Glomerular visceral epithelial cell (primary cell): Measurements from ENCODE around the gene MPV17.
"Not testable (repeated sequence)": the region's sequence is repeated elsewhere in the genome, so short reads cannot be mapped to it uniquely, and the experiment has no call there.

Source experiments
- DNase-seq: peaks from one replicate; pipeline ENCODE4 v3.0.0-alpha.2; 2016; ENCODE audit errors: extremely low spot score

Gene MPV17

DNA sequence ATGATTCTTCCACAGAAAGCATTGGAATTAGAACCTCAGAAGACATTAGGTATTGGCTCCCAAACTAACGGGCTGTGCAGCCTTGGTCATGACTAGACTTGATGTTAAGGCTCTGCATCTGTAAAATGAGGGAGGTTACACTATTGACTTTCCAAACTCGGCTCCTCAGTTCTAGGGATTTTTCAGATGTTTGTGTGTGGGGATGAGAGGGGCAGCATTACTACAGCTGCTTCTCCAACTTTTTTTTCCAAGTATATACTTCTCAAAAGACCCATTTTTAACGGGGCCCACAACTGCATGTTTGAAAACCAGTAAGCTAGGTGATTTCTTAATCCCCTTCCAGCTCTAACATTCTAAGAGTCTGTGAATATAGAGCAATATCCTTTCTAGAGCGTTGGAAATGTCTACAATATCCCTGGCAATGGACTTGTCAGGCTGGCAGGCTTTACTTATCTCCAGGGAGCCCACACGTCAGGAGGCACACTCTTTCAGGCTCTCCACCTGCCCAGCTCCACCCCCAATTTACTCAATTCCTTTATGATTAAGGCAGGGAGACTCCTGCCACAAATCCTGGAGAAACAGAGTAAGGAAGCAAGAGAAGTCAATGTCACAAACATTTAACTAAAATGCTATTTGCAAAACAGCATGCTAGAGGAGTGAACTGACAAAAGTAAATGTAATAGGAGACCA lies 844 bp upstream of the MPV17 start:
- peak; percentile 8 for DNase-seq

DNA sequence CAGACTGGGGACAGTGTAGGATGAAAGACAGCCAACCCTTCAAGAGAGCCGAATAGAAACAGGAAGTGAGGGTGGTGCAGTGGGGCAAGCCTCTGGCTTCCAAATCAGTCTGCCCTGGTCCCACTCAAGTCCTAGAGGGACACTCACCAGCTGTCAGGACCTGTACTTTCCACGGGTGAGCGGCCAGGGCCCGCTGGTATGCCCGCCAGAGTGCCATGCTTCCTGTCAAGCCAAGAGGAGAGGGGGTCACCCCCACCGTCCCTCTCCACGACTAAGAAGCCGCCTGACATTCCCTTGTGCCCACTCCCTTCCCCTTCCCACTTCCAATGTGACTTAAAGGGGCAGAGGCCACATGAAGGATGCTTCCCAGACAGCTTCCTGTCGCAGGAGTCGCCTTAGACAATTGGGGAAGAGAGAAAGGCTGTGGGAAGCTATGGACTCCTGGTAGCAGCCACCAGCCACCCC lies 564 bp downstream of the MPV17 start:
- peak; percentile 28 for DNase-seq

DNA sequence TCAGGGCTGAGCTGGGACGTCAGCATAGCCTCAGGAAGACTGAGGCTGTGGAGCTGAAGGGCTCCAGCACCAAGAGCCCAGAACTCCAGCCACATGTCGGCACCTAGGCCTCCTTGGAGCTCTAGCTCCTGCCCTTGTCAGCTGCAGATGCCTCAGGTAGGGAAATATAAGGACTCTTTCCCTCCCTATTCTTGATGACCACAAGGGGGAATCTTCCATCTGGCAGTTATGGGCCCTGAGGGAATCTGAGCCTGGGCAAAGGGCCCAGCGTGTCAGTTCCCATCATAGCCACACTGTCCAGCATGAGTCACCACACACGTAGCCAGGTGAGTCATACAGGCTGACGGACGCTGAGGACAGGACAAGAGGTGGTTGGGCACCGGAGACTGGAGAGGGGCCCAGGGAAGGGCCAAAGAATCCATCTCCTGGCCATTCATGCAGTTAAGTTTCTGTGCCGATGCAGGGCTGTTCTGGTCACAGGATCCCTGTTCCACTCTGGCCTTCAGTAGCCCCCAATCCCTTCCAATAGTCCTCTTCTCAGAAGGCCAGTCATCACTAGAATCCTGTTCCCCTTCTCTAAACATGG lies 1.8 kb downstream of the MPV17 start:
- peak; percentile 98 for DNase-seq

DNA sequence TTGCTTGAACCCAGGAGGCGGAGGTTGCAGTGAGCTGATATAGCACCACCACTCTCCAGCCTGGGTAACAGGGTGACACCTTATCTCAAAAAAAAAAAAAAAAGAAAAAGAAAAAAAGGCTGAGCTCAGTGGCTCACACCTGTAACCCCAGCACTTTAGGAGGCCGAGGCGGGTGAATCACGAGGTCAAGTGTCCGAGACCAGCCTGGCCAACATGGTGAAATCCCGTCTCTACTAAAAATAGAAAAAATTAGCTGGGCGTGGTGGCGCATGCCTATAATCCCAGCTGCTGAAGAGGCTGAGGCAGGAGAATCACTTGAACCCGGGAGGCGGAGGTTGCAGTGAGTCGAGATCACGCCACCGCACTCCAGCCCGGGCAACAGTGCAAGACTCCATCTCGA lies 3.1 kb downstream of the MPV17 start:
- DNase-seq = not testable (repeated sequence)

DNA sequence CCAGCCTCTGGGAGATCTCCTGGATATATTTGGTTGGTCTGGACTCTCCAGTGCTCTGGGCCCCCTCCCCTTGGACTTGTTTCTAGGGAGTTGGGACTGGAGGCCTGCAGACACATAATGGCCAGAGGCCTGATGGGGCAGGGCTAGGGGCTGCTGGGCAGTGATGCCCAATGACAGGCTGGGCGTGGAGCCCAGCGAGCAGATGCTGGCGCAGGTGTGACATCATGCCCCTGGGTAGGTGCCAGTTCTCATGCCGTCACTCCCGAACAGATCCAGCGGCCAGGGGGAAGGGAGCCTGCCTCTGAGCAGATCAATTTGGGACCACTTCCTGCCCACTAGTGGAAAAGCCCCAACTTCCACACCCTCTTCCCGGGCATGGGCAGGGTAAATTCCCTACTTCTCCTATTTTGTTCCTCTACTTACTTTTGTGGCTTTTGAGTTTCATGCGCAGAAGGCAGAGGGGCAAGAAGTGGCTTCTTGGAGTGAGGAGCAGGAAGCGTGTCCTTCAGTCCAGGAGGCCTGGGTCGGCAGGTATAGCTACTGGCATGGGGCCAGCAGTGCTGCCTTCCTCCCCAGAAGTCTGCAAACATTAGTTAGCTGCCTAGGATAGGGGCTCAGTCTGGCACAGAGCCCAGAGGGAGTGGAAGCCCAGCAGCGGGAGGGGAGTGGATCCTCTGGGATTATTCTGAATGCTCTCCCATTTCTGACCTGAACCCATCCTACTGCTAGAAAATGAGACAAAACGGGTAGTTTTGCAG lies 6.1 kb downstream of the MPV17 start:
- no peak for DNase-seq

DNA sequence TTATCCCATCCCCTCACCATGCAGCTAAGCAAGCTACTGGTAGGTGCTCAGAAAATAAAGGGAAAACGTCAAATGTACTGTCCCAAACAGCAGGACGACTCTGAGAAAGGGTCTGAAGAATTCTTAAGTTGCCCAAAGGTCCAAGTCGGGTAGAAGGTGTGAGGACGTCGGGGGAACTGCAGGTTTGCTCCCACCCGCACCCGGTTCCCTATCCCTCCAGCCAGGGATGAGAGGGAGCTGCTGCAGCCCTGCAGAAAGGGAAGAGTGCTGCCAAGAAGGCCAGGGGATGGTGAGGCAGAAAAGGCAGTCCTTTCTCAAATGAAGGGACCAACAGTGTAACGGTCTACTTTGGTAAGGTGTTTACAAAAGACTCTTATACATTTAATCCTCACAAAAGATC lies 7.8 kb downstream of the MPV17 start:
- no peak for DNase-seq

DNA sequence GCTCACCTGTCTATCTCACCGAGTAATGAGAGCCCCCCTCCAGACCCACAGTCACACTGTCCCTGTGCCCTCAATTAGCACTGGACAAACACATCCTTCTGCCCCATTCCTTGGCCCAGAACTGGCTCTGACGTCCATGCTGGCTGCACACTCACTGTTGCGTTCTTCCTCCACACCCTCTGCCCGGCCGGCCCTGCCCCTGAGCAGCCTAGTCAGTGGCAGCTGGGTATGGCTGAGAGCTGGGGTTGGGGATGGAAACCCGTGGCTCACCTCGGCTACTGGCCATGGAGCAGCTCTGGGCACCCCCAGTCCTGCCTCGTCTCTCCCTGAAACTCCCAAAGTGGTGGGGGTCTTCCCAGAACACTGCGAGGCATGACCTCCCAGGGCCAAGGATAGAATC lies 8.2 kb downstream of the MPV17 start:
- DNase-seq = no peak

DNA sequence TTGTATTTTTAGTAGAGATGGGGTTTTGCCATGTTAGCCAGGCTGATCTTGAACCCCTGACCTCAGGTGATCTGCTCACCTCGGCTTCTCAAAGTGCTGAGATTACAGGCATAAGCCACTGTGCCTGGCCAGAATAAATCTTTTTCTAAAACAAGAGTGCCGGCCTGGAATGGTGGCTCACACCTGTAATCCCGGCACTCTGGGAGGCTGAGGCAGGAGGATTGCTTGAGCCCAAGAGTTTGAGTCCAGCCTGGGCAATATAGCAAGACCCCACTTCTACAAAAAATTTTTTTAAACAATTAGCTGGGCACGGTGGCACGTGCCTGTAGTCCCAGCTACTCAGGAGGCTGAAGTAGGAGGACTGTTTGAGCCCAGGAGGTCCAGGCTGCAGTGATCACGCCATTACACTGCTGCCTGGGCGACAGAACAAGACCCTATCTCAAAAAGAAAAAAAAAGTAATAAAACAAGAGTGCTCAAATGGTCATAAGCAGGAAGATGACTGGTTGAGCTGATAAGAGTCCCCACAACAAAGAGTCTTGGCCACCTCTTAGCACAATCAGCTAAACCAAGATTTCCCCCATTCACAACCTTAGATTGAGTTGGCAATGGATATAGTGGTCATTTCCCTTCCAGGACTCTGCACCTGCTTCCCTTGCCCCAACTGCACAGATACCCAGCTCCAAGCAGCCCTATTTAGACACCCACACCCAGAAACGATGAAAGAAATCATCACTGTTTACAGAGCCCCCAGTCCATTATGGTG lies 8.8 kb downstream of the MPV17 start:
- DNase-seq = no peak

DNA sequence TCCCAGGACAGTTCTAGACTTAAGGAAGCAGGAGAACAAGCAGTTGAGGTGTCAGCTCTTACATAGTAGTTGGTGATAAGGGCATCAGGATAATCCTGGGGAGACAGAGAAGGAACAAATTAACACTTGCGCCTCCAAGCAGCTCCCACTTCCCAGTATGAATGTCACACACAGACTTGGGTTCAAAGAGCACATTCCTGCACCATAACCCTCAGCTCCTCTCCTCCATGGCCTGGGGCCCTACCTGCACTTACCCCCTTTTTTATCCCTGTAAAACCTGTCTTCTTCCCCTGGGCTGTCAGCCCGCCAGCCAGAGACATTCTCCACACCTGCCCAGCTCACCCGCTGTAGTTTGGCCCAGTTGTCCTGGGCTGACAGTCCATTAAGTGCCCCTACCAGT lies 10.7 kb downstream of the MPV17 start:
- DNase-seq = no peak

DNA sequence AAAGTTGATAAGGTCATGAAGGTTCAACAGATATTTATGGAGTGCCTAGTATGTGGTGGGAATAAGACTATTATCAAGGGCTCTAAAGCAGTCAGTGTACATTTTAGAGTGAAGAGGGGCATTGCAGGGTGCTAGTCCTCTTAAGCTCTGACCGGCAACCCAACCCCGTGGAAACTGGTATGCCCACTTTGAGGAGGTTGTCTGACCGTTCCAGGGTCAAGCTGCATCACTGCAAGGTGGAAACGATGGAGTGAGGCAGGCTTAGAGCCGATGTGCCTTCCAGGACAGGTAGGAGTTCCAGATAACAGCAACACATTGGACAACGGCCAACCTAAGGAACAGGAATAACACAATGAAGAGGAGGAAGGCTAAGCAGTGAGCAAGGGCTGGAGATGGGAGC lies 13.2 kb downstream of the MPV17 start:
- no peak for DNase-seq

DNA sequence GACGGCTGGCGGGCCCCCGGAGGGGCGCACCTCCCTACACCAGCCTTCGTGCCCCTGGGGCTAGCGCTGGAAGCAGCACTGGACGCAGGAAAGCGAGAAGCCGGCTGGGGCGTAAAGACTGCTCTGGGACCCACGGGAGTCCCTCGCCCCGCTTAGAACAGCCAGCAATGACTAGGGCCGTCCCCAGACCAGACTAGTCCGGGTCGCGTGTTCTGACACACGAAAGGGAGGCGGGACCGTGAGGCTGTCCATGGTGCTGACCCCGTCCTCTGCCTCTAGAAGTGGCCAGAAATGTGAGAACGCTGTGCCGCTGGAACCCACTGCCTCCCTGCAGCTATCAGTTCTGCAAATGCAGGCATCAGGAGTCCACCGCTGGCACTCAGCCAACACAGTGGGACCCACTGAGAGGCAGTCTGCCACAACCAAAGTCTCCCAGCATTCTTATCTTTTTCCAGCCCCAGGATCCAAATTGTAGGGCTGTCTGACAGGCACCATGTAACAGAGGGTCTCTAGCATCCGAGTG lies 14.5 kb downstream of the MPV17 start, which contains the start of gene UCN:
Gene UCN (minus strand): TSS at position 87 of the 523 bp plus-strand sequence. CDS start 550 bp downstream, outside the sequence.
- no peak for DNase-seq

DNA sequence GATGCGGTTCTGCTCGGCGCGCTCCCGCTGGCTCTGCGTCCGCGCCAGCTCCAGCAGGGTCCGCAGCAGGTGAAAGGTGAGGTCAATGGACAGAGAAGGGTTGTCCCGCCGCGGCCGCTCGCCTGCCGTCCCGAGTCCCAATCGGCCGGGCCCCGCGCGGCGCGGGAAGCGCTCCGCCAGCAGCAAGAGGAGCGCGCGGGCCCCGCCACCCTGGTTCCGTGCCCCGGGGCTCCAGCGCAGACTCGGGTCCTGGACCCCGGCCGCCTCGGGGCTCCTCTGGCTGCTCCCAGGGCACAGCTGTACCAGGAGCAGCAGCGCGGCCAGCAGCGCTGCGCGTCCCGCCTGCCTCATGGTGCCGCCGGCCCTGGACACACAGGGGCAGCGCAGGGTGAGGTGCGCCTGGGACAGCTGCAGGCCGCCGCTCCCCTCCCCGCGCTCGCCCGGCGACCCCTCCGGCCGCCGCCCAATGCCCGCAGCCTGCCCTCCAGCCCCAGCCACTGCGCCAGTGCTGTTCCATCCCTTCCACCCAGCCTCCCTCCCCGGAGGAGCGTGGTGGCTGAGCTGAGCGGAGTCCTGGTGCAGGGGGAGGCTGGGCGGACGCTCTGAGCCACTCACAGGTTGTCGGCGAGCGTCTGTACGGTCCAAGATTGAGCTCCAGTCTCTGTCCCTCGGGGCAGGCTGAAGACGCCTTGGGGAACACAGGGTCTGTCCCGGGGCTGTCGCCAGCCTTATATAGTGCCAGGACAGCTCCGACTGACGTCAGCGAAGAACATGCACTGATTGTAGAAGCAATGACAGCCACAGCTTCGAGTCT lies 15.1 kb downstream of the MPV17 start:
- no peak for DNase-seq

DNA sequence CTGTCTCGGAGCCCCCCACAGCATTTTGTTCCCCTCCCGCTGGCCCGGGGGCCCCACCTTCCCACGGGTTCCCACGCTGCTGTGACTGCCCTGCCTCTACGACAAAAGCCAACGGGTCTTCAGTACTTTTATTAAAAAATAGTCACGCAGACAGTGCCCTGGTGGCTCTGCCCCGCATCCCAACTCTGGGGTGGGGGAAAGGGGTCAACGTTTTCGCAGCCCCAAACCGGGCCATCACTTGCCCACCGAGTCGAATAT lies 15.7 kb downstream of the MPV17 start:
- no peak for DNase-seq

DNA sequence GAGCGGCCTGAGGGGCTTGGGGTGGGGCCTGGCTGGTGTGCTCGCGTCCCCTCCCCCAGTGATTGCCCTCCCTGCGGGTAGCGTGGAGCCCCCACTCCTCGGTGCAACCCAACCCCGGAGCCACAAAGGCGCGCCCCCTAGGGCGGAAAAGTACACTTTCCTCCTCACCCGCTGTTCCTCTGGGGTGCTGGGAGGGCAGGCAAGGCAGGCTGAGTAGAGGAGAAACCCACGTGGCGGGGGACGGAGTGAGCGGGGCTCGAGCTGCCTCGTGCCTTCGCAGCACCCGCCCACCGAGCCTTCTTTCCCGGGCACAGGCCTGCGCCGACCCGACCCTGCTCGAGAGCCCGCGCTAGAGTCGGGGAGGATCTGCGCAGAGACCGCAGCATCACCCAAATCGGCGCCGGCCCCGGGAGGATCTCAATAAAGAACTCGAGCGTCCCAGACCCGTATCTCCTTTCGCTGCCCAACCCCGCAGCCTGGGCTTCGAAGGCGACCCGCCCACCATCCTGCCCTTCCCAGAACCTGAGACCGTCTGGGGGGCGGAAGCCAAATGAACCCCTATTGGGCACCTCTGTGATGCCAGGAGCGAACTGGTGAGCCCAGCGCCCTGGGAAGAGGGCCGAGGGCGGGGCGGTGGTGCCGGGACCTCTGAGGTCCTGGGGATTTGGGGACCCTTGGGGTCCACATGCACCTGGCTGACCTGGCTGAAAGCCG lies 16.2 kb downstream of the MPV17 start:
- no peak for DNase-seq

DNA sequence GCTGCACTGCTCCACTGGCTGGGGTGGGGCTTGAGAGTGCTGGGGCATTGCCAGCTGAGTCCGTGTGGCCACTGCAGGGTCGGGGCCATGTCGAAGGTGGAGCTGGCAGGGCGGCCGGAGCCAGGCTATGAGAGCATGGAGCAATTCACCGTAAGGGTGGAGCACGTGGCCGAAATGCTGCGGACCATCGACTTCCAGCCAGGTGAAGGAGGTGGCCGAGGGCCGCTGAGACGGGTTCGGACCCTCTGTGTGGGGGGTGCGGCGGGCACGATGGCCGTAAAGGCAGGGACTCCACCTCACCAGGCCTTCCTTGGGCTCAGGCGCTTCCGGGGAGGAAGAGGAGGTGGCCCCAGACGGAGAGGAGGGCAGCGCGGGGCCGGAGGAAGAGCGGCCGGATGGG lies 16.8 kb downstream of the MPV17 start:
- no peak for DNase-seq

DNA sequence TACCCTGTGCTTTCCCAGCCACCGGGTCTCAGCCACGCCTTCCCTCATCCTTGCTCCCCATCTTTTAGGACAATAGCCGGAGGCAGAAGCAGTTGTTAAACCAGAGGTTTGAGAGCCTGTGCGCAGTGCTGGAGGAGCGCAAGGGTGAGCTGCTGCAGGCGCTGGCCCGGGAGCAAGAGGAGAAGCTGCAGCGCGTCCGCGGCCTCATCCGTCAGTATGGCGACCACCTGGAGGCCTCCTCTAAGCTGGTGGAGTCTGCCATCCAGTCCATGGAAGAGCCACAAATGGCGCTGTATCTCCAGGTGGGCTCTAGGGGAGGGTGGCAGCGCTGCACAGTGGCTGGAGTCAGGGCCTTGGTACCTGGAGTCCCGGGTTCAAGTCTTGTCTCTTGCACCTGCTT lies 17.4 kb downstream of the MPV17 start:
- DNase-seq = no peak

DNA sequence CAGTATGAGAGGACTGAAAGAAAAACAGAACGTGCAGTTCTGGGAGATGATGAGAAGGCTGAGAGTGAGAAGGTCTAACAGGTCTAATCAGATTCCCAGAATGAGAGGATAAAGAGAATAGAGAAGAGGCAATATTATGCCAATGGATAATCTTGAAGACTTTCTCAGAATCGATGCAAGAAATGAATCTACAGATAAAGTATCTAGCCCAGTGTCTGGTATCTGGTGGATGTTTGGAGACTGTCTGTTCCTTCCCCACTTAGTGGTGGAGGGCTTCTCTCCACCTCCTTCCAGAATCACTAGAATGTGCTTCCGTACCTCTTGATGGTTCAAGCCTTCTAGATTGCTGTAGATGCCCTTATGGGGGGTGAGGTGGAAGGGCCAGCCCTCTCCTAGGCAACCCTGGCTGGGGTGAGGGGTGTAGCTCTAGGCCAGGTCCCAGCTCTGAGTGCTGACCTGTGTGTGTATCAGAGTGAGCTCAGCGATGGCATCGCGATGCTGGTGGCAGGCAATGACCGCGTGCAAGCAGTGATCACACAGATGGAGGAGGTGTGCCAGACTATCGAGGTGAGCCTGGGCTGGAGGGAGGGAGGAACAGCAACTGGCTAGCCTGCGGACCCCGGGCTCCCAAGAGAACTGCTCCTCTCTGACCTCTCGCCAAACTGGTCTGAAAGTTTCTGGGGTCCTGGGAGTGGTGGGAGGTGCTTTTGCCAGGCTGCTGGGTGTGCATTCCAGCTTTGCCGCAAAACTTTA lies 18.2 kb downstream of the MPV17 start:
- DNase-seq = no peak

DNA sequence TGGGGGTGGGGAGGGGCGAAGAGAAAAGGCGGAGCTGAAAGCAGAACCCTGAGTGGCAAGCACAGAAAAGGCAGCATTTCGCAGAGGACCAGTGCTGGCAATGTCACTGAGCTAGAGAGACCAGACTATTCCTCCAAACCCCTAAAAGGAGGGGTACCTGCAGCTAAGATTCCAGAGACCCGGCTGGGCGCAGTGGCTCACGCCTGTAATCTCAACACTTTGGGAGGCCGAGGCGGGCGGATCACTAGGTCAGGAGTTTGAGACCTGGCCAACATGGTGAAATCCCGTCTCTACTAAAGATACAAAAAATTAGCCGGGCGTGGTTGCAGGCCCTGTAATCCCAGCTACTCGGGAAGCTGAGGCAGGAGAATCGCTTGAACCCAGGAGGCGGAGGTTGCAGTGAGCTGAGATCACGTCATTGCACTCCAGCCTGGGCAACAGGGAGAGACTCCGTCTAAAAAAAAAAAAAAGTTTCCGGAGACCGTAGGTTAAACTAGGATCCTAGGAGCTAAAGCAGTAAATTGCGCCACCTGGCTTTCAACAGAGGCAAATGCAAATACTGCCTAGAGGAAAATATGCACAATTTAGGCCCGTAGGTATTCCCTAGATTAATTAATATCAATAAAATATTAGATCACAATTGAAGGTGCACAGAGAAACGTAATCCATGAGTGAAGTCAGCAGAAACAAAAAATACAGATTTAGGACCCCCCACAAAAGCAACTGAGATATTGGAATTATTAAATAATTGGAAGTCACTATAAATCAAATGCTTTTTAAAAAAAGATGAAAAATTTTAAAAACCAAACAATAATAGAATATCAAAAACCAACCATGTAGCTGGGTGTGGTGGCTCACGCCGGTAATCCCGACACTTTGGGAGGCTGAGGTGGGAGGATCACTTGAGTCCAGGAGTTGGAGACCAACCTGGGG lies 19.5 kb downstream of the MPV17 start:
- DNase-seq = peak; percentile 54

DNA sequence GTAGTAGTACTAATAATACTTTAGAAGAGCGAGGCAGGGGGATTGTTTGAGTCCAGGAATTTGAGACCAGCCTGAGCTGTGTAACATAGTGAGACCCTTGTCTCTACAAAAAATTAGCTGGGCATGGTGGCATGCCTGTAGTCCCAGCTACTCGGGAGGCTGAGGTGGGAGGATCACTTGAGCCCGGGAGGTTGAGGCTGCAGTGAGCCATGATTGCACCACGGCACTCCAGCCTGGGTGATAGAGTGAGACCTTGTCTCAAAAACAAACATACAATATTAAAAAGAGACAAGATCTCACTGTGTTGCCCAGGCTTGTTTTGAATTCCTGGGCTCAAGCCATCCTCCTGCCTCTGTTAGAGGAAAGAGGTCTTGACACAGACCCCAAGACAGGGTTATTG lies 22.3 kb downstream of the MPV17 start:
- DNase-seq = not testable (repeated sequence)
